ENCODE data around the gene FBXL7. TPM values are rescaled to one million over a fixed set of nuclear protein-coding genes. Genes with fewer than 3 reads are reported as not detected.

The FBXL7 gene
- polyA plus RNA-seq, 3 donors from 2014 or later: not detected

DNA sequence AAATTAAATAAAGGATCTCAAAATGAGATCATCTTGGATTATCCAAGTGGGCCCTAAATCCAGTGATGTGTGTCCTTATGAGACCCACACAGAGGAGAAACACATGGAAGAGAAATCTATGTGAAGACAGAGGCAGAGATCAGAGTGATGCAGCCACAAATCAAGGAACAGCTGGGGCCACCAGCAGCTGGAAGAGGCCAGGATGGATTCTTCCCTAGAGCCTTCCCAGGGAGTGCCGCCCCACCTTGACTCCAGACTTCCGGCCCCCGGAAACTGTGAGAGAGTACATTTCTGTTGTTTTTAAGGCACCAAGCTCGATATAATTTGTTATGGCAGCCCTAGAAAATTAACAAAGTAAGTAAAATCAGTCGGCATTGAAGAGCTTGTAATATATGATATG lies 286.9 kb downstream of the FBXL7 start:
- Mint-ChIP-seq H3K36me3 (no peaks in the 10 kb centered on the region), H3K27ac (no peak overlapping the region)

DNA sequence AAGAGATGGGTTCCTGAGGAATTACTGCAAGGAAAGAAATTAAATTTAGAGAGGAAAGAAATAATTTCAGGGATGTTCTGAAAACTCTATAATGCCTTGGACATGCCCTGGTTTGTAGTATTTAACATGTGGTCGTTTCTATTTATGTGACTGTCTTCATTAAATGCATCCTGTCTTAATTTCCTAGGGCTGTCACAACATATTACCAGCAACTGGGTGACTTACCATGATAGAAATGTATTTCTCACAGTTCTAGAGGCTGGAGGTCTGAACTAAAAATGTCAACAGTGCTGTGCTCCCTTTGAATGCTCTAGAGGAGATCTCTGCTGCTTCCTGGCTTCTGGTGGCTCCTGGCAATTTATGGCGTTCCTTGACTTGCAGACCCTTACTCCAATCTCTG lies 287.7 kb downstream of the FBXL7 start:
- no peak overlapping the region for H3K27ac Mint-ChIP-seq
- H3K27me3 Mint-ChIP-seq (ENCODE audit: low read depth in 3 of 3): no peaks in the 10 kb centered on the region
- H3K4me3 Mint-ChIP-seq: no peak overlapping the region
- peaks cover 0 to 41% (median 4%) of the 10 kb centered on the region in 6 donors for H3K9me3 Mint-ChIP-seq
- DNase-seq: no peak
- H3K36me3 Mint-ChIP-seq: no peaks in the 10 kb centered on the region
- H3K4me1 Mint-ChIP-seq: no peaks in the 10 kb centered on the region

More for the DNA sequence above, 286.9 kb downstream of the FBXL7 start:
- Mint-ChIP-seq H3K27me3 (ENCODE audit: low read depth in 3 of 3) (no peaks in the 10 kb centered on the region), H3K9me3 (peaks cover 0 to 34% (median 4%) of the 10 kb centered on the region in 6 donors), H3K4me3 (no peak overlapping the region), H3K4me1 (no peaks in the 10 kb centered on the region)
- DNase-seq: no peak

DNA sequence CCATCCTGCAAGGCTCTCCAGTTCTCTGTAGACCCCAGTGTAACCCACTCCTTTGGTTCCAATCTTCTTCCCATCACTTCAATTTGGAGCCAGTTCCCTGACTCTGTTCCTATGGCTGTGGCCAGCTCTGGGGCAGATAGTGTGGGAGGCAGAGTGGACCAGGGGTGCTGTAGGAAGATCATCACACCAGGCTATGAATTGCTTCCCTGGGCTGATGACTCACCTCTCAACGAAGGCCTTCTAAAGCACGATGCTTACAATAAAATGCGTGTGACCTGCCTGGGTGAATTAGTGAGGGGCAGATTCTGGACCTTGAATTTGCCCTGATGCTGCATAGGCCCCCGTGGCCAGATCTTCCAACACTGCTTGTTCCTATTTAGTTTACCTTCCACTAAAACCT lies 289.7 kb downstream of the FBXL7 start:
- no peaks in the 10 kb centered on the region for H3K27me3 Mint-ChIP-seq (ENCODE audit: low read depth in 3 of 3)
- no peak for DNase-seq
- H3K27ac Mint-ChIP-seq: no peak overlapping the region
- H3K4me3 Mint-ChIP-seq: no peak overlapping the region
- peaks cover 0 to 59% (median 4%) of the 10 kb centered on the region in 6 donors for H3K9me3 Mint-ChIP-seq
- H3K4me1 Mint-ChIP-seq: no peaks in the 10 kb centered on the region
- no peaks in the 10 kb centered on the region for H3K36me3 Mint-ChIP-seq

DNA sequence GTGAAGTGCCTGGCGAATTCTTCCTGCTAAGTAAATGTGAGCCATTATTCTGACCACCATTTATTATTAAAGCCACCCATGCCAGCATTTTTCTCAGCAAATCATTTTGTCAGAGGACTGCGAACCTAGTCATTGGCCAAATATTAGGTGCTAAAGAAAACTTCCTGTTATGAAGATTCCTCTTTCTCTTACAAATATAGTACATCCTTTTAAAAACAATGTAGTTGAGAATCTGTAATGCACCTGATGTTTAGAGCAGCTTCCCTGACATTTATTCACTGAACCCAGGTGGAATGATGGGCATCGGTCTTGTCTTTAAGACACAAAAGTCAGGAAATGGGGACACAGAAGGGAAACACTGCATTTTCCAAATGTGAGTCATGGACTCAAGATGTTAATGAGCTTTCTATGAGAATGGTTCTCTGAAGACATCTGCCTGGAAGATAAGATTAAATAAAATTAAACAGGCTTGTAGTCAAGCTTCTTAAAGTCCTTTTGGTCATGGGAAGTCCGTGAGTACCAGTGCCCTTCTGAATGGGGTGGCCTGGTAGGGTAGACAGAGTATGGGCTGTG lies 290.6 kb downstream of the FBXL7 start:
- Mint-ChIP-seq H3K4me1 (no peaks in the 10 kb centered on the region), H3K4me3 (no peak overlapping the region), H3K36me3 (no peaks in the 10 kb centered on the region), H3K27ac (no peak overlapping the region), H3K27me3 (ENCODE audit: low read depth in 3 of 3) (no peaks in the 10 kb centered on the region), H3K9me3 (peaks cover 0 to 60% (median 4%) of the 10 kb centered on the region in 6 donors)
- no peak for DNase-seq

DNA sequence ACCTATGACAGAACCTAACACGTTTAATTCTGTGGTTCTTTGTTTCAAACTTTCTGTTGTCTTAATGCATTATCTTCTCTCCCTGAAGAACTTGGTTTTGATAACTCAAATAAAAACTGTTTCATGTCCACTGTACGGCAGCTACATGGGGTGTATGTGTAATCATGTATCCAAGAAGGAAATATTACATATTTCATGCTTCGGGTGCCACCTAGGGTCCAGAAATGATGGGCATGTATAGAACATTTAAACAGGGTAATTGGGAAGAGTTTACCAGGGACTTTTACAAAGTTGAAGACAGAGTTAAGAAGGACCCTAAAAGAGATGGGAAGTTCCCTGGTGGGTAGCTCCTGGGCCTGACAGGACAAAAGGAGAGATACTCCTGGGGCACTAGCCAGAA lies 291.3 kb downstream of the FBXL7 start:
- peaks cover 0 to 56% (median 4%) of the 10 kb centered on the region in 6 donors for H3K9me3 Mint-ChIP-seq
- no peaks in the 10 kb centered on the region for H3K27me3 Mint-ChIP-seq (ENCODE audit: low read depth in 3 of 3)
- no peak for DNase-seq
- H3K36me3 Mint-ChIP-seq: no peaks in the 10 kb centered on the region
- no peak overlapping the region for H3K4me3 Mint-ChIP-seq
- no peaks in the 10 kb centered on the region for H3K4me1 Mint-ChIP-seq
- no peak overlapping the region for H3K27ac Mint-ChIP-seq

DNA sequence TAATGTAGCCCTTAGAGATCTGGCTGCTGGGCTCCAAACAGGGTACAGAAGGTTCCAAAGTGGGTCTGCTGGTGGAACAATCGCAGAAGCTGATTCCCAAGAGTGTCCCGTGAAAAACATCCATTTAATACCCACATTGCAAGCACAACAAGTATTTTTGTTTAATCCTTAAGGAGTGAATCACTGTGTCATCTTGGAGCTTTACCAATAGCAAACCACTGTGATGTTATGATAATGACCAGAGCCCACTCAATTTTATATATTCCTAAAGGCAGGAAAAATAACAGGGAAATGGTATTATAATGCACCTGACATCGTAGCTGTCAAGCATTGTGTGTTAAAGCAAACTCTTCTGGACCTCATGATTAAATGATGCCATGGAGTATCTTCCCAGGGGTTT lies 291.9 kb downstream of the FBXL7 start:
- Mint-ChIP-seq H3K4me3 (no peak overlapping the region), H3K9me3 (peaks cover 0 to 50% (median 4%) of the 10 kb centered on the region in 6 donors), H3K27me3 (ENCODE audit: low read depth in 3 of 3) (no peaks in the 10 kb centered on the region), H3K27ac (no peak overlapping the region), H3K4me1 (no peaks in the 10 kb centered on the region), H3K36me3 (no peaks in the 10 kb centered on the region)
- DNase-seq: no peak

DNA sequence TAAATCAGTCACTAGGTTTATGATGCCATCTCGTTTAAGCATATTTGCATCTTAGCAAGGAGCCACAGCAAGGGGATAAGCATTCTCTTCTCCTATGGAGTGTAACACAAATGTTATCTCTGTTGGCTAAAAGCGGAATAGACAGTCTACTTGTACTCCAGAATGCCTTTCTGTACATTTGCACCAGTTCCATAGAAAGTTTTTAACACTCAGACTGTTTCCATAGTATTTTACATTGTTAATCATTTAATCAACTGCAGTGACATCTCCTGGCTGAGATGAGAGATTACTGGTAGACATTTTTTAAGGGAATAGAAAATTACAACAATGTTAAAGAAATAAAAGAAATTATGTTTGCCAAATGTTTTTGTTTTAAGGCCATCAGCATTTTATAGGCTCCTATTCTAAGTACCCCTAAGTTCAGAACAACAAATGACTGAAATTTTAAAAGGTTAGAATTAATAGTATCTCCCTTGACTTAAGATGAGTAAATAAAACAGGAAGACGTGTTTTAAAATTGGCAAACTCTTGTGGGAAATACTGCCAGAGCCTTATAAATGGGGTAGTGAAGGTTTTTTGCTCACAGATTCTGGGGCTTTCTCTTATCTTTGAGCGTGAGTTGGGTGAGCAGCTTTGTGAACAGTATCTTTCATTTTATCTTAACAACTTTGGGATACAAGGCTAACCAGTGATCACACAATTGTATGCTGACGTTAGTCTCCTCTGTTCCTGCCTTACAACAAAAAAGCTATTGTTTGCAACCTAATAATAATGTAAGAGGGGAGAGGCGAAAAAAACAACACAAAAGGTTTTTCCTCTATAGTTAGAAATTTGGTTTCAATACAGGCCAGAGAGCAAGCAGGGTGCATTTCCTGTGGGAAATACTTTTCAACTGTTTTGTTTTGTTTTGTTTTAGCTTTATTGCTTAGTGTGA lies 294.3 kb downstream of the FBXL7 start:
- DNase-seq: no peak
- H3K27ac Mint-ChIP-seq: no peak overlapping the region
- H3K27me3 Mint-ChIP-seq (ENCODE audit: low read depth in 3 of 3): peaks cover 0 to 2% (median 0%) of the 10 kb centered on the region in 3 donors
- peaks cover 0 to 43% (median 4%) of the 10 kb centered on the region in 6 donors for H3K9me3 Mint-ChIP-seq
- H3K4me1 Mint-ChIP-seq: no peaks in the 10 kb centered on the region
- H3K4me3 Mint-ChIP-seq: no peak overlapping the region
- H3K36me3 Mint-ChIP-seq: no peaks in the 10 kb centered on the region

DNA sequence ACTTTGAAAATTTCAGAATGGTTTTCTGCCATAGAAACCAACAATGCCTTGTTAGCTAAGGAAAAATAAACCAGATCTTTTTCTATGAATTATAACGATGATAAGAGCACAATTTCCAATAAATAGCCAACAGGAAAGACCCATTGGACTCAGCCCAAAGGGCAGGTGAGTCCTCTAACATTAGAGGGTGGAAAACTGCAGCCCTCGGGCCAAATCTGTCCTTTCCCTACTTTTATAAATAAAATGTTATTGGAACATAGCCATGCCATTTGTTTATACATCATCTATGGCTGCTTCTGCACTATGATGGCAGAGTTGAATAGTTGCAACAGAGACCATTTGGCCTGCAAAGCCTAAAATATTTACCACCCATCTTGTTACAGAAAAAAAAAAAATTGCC lies 296.1 kb downstream of the FBXL7 start:
- Mint-ChIP-seq H3K4me1 (no peaks in the 10 kb centered on the region), H3K36me3 (no peaks in the 10 kb centered on the region), H3K27ac (no peak overlapping the region), H3K27me3 (ENCODE audit: low read depth in 3 of 3) (peaks cover 0 to 2% (median 0%) of the 10 kb centered on the region in 3 donors), H3K9me3 (peaks cover 2 to 36% (median 5%) of the 10 kb centered on the region in 6 donors), H3K4me3 (no peak overlapping the region)
- DNase-seq: no peak

DNA sequence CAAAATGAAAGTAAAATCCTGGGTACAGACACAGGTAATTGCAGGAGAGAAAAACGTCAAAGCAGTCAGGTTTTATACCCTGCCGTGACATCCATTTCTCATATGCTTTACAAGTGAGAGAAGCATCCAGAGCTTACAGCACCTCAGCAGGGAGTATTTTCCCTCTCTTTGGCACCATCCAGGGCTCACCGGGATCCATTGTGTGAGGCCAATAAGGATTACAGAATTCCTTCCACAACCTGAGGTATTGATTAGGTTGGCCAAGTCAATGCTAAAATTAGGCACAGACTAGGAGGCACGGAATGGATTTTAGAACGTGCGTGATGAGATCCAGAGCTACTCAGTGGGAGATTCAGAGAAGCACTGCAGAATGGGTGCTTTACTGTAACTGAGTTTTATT lies 296.6 kb downstream of the FBXL7 start:
- Mint-ChIP-seq H3K27ac (no peak overlapping the region), H3K9me3 (peaks cover 2 to 34% (median 6%) of the 10 kb centered on the region in 6 donors), H3K27me3 (ENCODE audit: low read depth in 3 of 3) (peaks cover 0 to 2% (median 0%) of the 10 kb centered on the region in 3 donors), H3K4me1 (no peaks in the 10 kb centered on the region), H3K4me3 (no peak overlapping the region), H3K36me3 (no peaks in the 10 kb centered on the region)
- DNase-seq: no peak

DNA sequence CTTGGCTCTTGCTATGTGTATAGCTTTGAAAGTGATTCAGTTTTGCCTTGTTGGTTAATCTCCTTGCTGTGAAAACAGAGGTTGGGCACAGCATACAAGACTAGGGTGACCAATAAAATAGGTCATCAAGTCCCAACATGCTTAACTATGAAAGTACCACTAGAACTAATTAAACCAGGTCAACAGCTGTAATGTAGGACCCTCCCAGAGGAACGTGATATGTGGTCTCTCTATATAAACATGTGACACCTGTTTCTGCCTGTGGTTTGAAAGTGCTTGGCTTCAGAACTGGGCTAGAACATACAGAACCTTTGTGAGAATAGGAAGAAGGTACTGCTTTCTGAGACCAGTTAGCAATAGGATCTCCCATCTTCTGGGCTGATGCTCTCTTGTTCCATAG lies 297.1 kb downstream of the FBXL7 start:
- DNase-seq: no peak
- peaks cover 3 to 31% (median 8%) of the 10 kb centered on the region in 6 donors for H3K9me3 Mint-ChIP-seq
- no peak overlapping the region for H3K4me3 Mint-ChIP-seq
- no peaks in the 10 kb centered on the region for H3K4me1 Mint-ChIP-seq
- no peaks in the 10 kb centered on the region for H3K36me3 Mint-ChIP-seq
- H3K27ac Mint-ChIP-seq: no peak overlapping the region
- H3K27me3 Mint-ChIP-seq (ENCODE audit: low read depth in 3 of 3): peaks cover 0 to 2% (median 0%) of the 10 kb centered on the region in 3 donors

DNA sequence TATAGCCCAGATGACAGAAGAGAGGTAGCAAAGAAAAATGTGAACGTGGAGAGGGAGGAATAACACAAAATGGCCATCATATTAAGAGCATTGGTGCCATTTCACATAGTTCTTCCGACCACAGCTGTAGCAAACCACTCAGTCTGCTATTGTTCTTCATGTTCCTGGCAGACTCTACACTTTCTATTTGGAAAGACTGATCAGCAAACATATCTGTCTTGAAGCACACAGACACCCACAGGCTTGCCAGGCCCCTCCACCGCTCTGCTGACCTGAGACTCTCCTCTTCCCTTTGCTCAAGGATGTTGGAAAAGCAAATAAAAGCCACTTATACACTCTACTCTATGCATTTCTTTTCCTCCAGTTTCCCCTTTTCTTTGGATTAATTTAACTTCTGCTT lies 298.0 kb downstream of the FBXL7 start:
- Mint-ChIP-seq H3K4me3 (no peak overlapping the region), H3K27me3 (ENCODE audit: low read depth in 3 of 3) (peaks cover 0 to 2% (median 0%) of the 10 kb centered on the region in 3 donors), H3K36me3 (no peaks in the 10 kb centered on the region), H3K9me3 (peaks cover 6 to 26% (median 9%) of the 10 kb centered on the region in 6 donors), H3K27ac (no peak overlapping the region), H3K4me1 (no peaks in the 10 kb centered on the region)
- no peak for DNase-seq

DNA sequence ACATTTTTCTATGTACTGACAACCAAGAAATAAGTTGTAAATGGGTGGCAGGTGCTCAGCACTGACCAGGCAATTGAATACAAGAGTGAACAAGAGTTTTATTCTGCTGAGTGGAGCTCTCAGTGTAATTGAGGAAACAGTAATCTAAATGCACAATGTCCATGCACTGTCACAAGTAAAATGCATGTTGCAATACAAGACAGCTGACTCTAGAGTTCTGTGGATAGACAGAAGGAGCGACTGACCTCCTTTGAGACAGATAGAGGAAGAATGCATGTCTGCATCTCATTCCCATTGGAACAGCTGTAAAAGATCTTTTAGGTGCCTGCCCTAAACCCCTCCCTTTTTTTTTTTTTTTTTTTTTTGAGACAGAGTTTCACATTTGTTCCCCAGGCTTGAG lies 299.0 kb downstream of the FBXL7 start:
- peaks cover 8 to 25% (median 12%) of the 10 kb centered on the region in 6 donors for H3K9me3 Mint-ChIP-seq
- DNase-seq: no peak
- no peak overlapping the region for H3K27ac Mint-ChIP-seq
- no peaks in the 10 kb centered on the region for H3K36me3 Mint-ChIP-seq
- H3K27me3 Mint-ChIP-seq (ENCODE audit: low read depth in 3 of 3): peaks cover 0 to 2% (median 0%) of the 10 kb centered on the region in 3 donors
- no peak overlapping the region for H3K4me3 Mint-ChIP-seq
- H3K4me1 Mint-ChIP-seq: no peaks in the 10 kb centered on the region

DNA sequence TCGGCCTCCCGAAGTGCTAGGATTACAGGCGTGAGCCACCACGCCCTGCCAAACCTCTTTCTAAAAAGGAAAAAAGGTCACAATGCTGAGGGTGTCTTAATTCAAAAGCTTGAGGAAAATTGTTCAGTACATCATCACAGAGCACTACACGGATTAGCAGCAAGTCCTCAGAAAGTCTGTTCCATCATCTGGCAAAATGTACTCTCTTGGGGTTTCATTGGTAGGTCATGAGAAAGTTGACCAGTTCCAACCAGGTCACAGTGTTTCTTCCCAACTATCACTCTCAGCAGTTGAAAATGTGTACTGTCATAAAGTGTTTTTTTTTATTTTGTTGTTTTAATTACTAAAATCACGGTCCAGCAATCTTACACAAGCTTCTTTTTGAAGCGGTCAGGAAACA lies 299.6 kb downstream of the FBXL7 start:
- Mint-ChIP-seq H3K4me3 (no peak overlapping the region), H3K4me1 (no peaks in the 10 kb centered on the region), H3K27me3 (ENCODE audit: low read depth in 3 of 3) (peaks cover 0 to 2% (median 0%) of the 10 kb centered on the region in 3 donors), H3K9me3 (peaks cover 8 to 19% (median 12%) of the 10 kb centered on the region in 6 donors), H3K36me3 (no peaks in the 10 kb centered on the region), H3K27ac (no peak overlapping the region)
- no peak for DNase-seq

DNA sequence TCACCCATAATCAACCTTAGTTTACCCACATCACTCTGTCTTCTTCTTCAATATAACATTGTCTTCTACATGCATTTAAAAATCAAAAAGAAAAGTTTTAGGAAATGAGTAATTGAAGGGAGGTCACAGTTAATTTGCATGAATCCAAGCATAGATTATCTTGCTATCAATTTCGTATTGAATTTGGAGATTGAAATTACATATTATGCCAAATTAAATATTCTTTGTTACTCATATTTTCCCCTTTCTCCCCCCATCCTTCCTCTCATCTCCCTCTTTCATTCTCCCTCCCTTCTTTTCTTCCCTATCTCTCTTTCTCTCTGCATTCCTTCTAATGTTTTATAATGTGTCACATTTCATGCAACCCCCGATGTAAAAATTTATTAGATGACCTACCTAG lies 303.3 kb downstream of the FBXL7 start:
- Mint-ChIP-seq H3K4me3 (no peak overlapping the region), H3K27me3 (ENCODE audit: low read depth in 3 of 3) (peaks cover 0 to 2% (median 0%) of the 10 kb centered on the region in 3 donors), H3K4me1 (no peaks in the 10 kb centered on the region), H3K36me3 (no peaks in the 10 kb centered on the region), H3K27ac (no peak overlapping the region), H3K9me3 (peaks cover 12 to 42% (median 20%) of the 10 kb centered on the region in 6 donors)
- DNase-seq: no peak
